ENCODE results near the gene COL13A1. TPM values are rescaled to one million over a fixed set of nuclear protein-coding genes. Genes with fewer than 3 reads are reported as not detected.

The COL13A1 gene
- total and polyA plus RNA-seq, 2 of the 8 experiments (the other 6 are each of a cell fraction or from before 2014, with no cell fraction given): 2.6 to 5.2 TPM

GRCh38 chr10:69800665-69801064 lies 1.0 kb upstream of the COL13A1 start:
- Histone ChIP-seq H3K27ac (ENCODE audit: low read depth, low read length) (no peak overlapping the region), H2AFZ (ENCODE audit: low read length) (no peak overlapping the region), H2BK15ac (ENCODE audit: low read length) (no peak overlapping the region), H4K5ac (ENCODE audit: insufficient read length, low read depth, low read length) (no peak overlapping the region), H3K79me2 (ENCODE audit: control insufficient read depth in 1 of 2, insufficient read depth in 2 of 2, low read length in 2 of 2) (no peaks in the 10 kb centered on the region), H3K18ac (ENCODE audit: extremely low read depth, low read length) (no peak overlapping the region), H4K8ac (ENCODE audit: extremely low read depth, insufficient read depth, low read length) (no peak overlapping the region), H3K23me2 (ENCODE audit: low read depth, low read length) (peaks cover 15% of the 10 kb centered on the region), H3K23ac (ENCODE audit: insufficient read length) (no peak overlapping the region), H3K4me3 (ENCODE audit: extremely low read depth in 1 of 4, insufficient read depth in 2 of 4, low read depth in 3 of 4, low read length in 4 of 4) (peak overlapping the region in 2 of 4 experiments; percentile 65 to 68; a peak in 4 of 8 replicates), H3K36me3 (ENCODE audit: control insufficient read depth in 2 of 4, insufficient read depth in 4 of 4, low read length in 3 of 4) (no peaks in the 10 kb centered on the region), H3K4me2 (ENCODE audit: insufficient read depth in 1 of 2, low read depth in 2 of 2, low read length in 2 of 2) (peak overlapping the region; percentile 90 to 100; a peak in 3 of 4 replicates), H3K79me1 (ENCODE audit: low read depth, low read length) (no peaks in the 10 kb centered on the region), H3K14ac (ENCODE audit: insufficient read length) (no peak overlapping the region), H2AK5ac (ENCODE audit: low read depth, low read length) (no peak overlapping the region), H3K4ac (replicated peaks; ENCODE audit: insufficient read length, low read depth, low read length) (no peak overlapping the region), H2BK120ac (replicated peaks; ENCODE audit: low read depth, low read length) (no peak overlapping the region), H3K4me1 (replicated peaks in 1 of 4; ENCODE audit: control insufficient read depth in 3 of 4, insufficient read depth in 4 of 4, low read length in 3 of 4) (peaks cover 0 to 8% (median 4%) of the 10 kb centered on the region in 4 experiments; a peak in 4 of 7 replicates), H2BK5ac (ENCODE audit: low read depth, low read length) (no peak overlapping the region), H3K9me3 (ENCODE audit: insufficient read depth in 2 of 2, low read depth in 1 of 2, low read length in 1 of 2) (peaks cover 0 to 4% of the 10 kb centered on the region in 2 experiments; a peak in 1 of 4 replicates), H3K27me3 (replicated peaks in 1 of 4; ENCODE audit: control insufficient read depth in 3 of 4, extremely low read depth in 1 of 4, insufficient read depth in 3 of 4, low read length in 3 of 4) (peaks cover 10 to 34% (median 24%) of the 10 kb centered on the region in 4 experiments; a peak in 6 of 7 replicates), H3K9ac (replicated peaks in 1 of 4; ENCODE audit: extremely low read depth in 1 of 4, low read depth in 3 of 4, low read length in 3 of 4) (no peak overlapping the region), H2BK20ac (ENCODE audit: low read length) (no peak overlapping the region), H4K91ac (replicated peaks; ENCODE audit: insufficient read length, low read length) (no peak overlapping the region), H2BK12ac (ENCODE audit: low read depth, low read length) (no peak overlapping the region), H3K56ac (replicated peaks; ENCODE audit: insufficient read length, low read depth, low read length) (no peak overlapping the region), H4K20me1 (replicated peaks in 1 of 2; ENCODE audit: control insufficient read depth in 1 of 2, insufficient read depth in 2 of 2, low read length in 2 of 2) (peaks cover 0 to 8% of the 10 kb centered on the region in 2 experiments)
- no peak for FAIRE-seq
- DNase-seq (ENCODE audit: low read depth in 1 of 2, low spot score in 2 of 2): no peak
- WGBS, 2 experiments (ENCODE audit: extremely low coverage in 1 of 2, insufficient coverage in 1 of 2, insufficient read length in 1 of 2, insufficient replicate concordance in 2 of 2, low coverage in 1 of 2, low lambda C conversion rate in 2 of 2, missing lambda C conversion rate in 1 of 2): 45% methylated on average over 2 of the region's 2 CpGs; no CpG with 5 or more reads in 1 of the 2 experiments
- ChIA-PET POLR2A (ENCODE audit: partially characterized antibody) (interaction anchor here (0.6 to 0.8 kb wide), 3 partner anchors 29 to 258 kb away, joined by 3 read pairs; no protein-coding TSS in a partner anchor), CTCF (ENCODE audit: partially characterized antibody) (interaction anchor here (0.9 to 40.6 kb wide), 29 partner anchors 9 to 285 kb away, joined by 3 to 958 read pairs (median 4); no protein-coding TSS in a partner anchor)

All from H1 (cell line).